H1 (cell line): ENCODE results near the gene ZNF469. TPM values are rescaled to one million over a fixed set of nuclear protein-coding genes. Genes with fewer than 3 reads are reported as not detected.

ENCODE experiments used
- CTCF ChIA-PET: fragments of 300-600 bp; sonication (Branson Sonifier 250); formaldehyde crosslinking; loops from one replicate; lab custom pipeline; 2021; ENCODE audit not compliant: partially characterized antibody; lab: Charles Lee
- POLR2A ChIA-PET: fragments of 300-600 bp; sonication (Branson Sonifier 250); formaldehyde crosslinking; loops from one replicate; lab custom pipeline; 2021; ENCODE audit warnings: inconsistent platforms; ENCODE audit not compliant: partially characterized antibody; lab: Charles Lee
- DNase-seq, 2 experiments: peaks; one replicate each; pipeline versions ENCODE4 v3.0.0 to v3.0.0-alpha.2; 2010 to 2022; ENCODE audit warnings: low spot score in 2 of 2, low read depth in 1 of 2, mixed read lengths in 1 of 2
- FAIRE-seq: peaks from 2 replicates; lab custom pipeline; 2011; peaks lifted over from hg19 to GRCh38; lab: Jason Lieb, UNC
- H2AFZ ChIP-seq: 2 replicates; pipeline ENCODE4 v1.8.1; 2012; ENCODE audit warnings: low read length, inconsistent platforms
- H2AK5ac ChIP-seq: 2 replicates; pipeline ENCODE4 v1.6.1; 2013; ENCODE audit warnings: low read depth, low read length
- H2BK120ac ChIP-seq: replicated peaks from 2 replicates; pipeline ENCODE3; 2013; ENCODE audit warnings: low read depth, low read length, inconsistent platforms
- H2BK12ac ChIP-seq: 2 replicates; pipeline ENCODE4 v1.6.1; 2013; ENCODE audit warnings: low read depth, low read length
- H2BK15ac ChIP-seq: 2 replicates; pipeline ENCODE4 v1.6.1; 2013; ENCODE audit warnings: low read length
- H2BK20ac ChIP-seq: 2 replicates; pipeline ENCODE4 v1.6.1; 2013; ENCODE audit warnings: low read length
- H2BK5ac ChIP-seq: 2 replicates; pipeline ENCODE4 v1.6.1; 2013; ENCODE audit warnings: low read depth, low read length
- H3K14ac ChIP-seq: 2 replicates; pipeline ENCODE4 v1.6.1; 2013; ENCODE audit warnings: inconsistent platforms; ENCODE audit not compliant: insufficient read length
- H3K18ac ChIP-seq: 2 replicates; pipeline ENCODE4 v1.6.1; 2013; ENCODE audit warnings: low read length; ENCODE audit errors: extremely low read depth
- H3K23ac ChIP-seq: 2 replicates; pipeline ENCODE4 v1.6.1; 2013; ENCODE audit warnings: inconsistent platforms; ENCODE audit not compliant: insufficient read length
- H3K23me2 ChIP-seq: 2 replicates; pipeline ENCODE4 v1.6.1; 2013; ENCODE audit warnings: low read depth, low read length
- H3K27ac ChIP-seq: 2 replicates; pipeline ENCODE4 v1.6.1; 2011; ENCODE audit warnings: low read depth, low read length, inconsistent platforms
- H3K27me3 ChIP-seq, 4 experiments: replicated peaks in 1 of 4; 1 replicate in 1 of 4; 2 replicates in 3 of 4; pipeline versions ENCODE4 v1.6.1 to v1.8.1; 2011 to 2013; ENCODE audit warnings: low read length in 3 of 4, mild to moderate bottlenecking in 3 of 4, inconsistent platforms in 2 of 4, mixed read lengths in 2 of 4, moderate library complexity in 1 of 4; ENCODE audit not compliant: control insufficient read depth in 3 of 4, insufficient read depth in 3 of 4; ENCODE audit errors: extremely low read depth in 1 of 4
- H3K36me3 ChIP-seq, 4 experiments: 2 replicates each; pipeline versions ENCODE4 v1.6.1 to v1.8.1; 2011 to 2013; ENCODE audit warnings: mild to moderate bottlenecking in 4 of 4, low read length in 3 of 4, moderate library complexity in 2 of 4, control low read depth in 1 of 4, inconsistent platforms in 1 of 4; ENCODE audit not compliant: insufficient read depth in 4 of 4, control insufficient read depth in 2 of 4
- H3K4ac ChIP-seq: replicated peaks from 2 replicates; pipeline ENCODE3; 2013; ENCODE audit warnings: low read length, low read depth, mixed read lengths, inconsistent platforms; ENCODE audit not compliant: insufficient read length
- H3K4me1 ChIP-seq, 4 experiments: replicated peaks in 1 of 4; 1 replicate in 1 of 4; 2 replicates in 3 of 4; pipeline versions ENCODE4 v1.6.1 to v1.8.1; 2011 to 2013; ENCODE audit warnings: low read length in 3 of 4, inconsistent platforms in 2 of 4, mixed read lengths in 1 of 4; ENCODE audit not compliant: insufficient read depth in 4 of 4, control insufficient read depth in 3 of 4
- H3K4me2 ChIP-seq, 2 experiments: 2 replicates each; pipeline versions ENCODE4 v1.6.1 to v1.8.1; 2011 to 2013; ENCODE audit warnings: low read depth in 2 of 2, low read length in 2 of 2, control low read depth in 1 of 2, inconsistent platforms in 1 of 2, mild to moderate bottlenecking in 1 of 2; ENCODE audit not compliant: insufficient read depth in 1 of 2
- H3K4me3 ChIP-seq, 4 experiments: fragments of 200-600, 300-600 bp in 1 of 4; sonication (generic), shearing (Covaris generic), sonication (Bioruptor Twin) in 1 of 4; 2 replicates each; pipeline versions ENCODE4 v1.5.1 to v1.8.1; 2011 to 2016; ENCODE audit warnings: low read length in 4 of 4, low read depth in 3 of 4, control low read depth in 2 of 4, inconsistent platforms in 2 of 4, mild to moderate bottlenecking in 2 of 4, mixed read lengths in 1 of 4, moderate library complexity in 1 of 4; ENCODE audit not compliant: insufficient read depth in 2 of 4; ENCODE audit errors: extremely low read depth in 1 of 4
- H3K56ac ChIP-seq: replicated peaks from 2 replicates; pipeline ENCODE3; 2013; ENCODE audit warnings: low read depth, mild to moderate bottlenecking, mixed read lengths, low read length, inconsistent platforms; ENCODE audit not compliant: insufficient read length
- H3K79me1 ChIP-seq: 2 replicates; pipeline ENCODE4 v1.6.1; 2013; ENCODE audit warnings: low read depth, low read length, control low read depth
- H3K79me2 ChIP-seq, 2 experiments: 2 replicates each; pipeline versions ENCODE4 v1.6.1 to v1.8.1; 2012 to 2013; ENCODE audit warnings: low read length in 2 of 2, mild to moderate bottlenecking in 2 of 2, inconsistent platforms in 1 of 2; ENCODE audit not compliant: insufficient read depth in 2 of 2, control insufficient read depth in 1 of 2
- H3K9ac ChIP-seq, 4 experiments: replicated peaks in 1 of 4; 1 replicate in 1 of 4; 2 replicates in 3 of 4; pipeline versions ENCODE4 v1.6.1 to v1.8.1; 2011 to 2013; ENCODE audit warnings: low read depth in 3 of 4, low read length in 3 of 4, control low read depth in 2 of 4, mild to moderate bottlenecking in 2 of 4, moderate library complexity in 2 of 4, inconsistent platforms in 1 of 4; ENCODE audit errors: extremely low read depth in 1 of 4
- H3K9me3 ChIP-seq, 2 experiments: 2 replicates each; pipeline versions ENCODE4 v1.6.1 to v1.8.1; 2012 to 2013; ENCODE audit warnings: mild to moderate bottlenecking in 2 of 2, moderate library complexity in 2 of 2, control low read depth in 1 of 2, inconsistent platforms in 1 of 2, low read depth in 1 of 2, low read length in 1 of 2, mixed read lengths in 1 of 2; ENCODE audit not compliant: insufficient read depth in 2 of 2
- H4K20me1 ChIP-seq, 2 experiments: replicated peaks in 1 of 2; 2 replicates each; pipeline versions ENCODE3 to v1.8.1; 2011 to 2013; ENCODE audit warnings: inconsistent platforms in 2 of 2, low read length in 2 of 2, mild to moderate bottlenecking in 1 of 2; ENCODE audit not compliant: insufficient read depth in 2 of 2, control insufficient read depth in 1 of 2
- H4K5ac ChIP-seq: 2 replicates; pipeline ENCODE4 v1.6.1; 2013; ENCODE audit warnings: low read length, low read depth, mixed read lengths, inconsistent platforms; ENCODE audit not compliant: insufficient read length
- H4K8ac ChIP-seq: 2 replicates; pipeline ENCODE4 v1.8.0; 2013; ENCODE audit warnings: mild to moderate bottlenecking, moderate library complexity, low read length, inconsistent platforms; ENCODE audit not compliant: insufficient read depth; ENCODE audit errors: extremely low read depth
- H4K91ac ChIP-seq: replicated peaks from 2 replicates; pipeline ENCODE3; 2013; ENCODE audit warnings: low read length, mixed read lengths, inconsistent platforms; ENCODE audit not compliant: insufficient read length
- BACH1 ChIP-seq: IDR thresholded peaks from 2 replicates; pipeline ENCODE4 v1.6.1; 2012; ENCODE audit warnings: low read length, improper control_type of control experiment
- CBX8 ChIP-seq: fragments of 300-800, 300-1000 bp; sonication (generic); IDR thresholded peaks from 2 replicates; pipeline ENCODE4 v1.7.1; 2016; ENCODE audit warnings: low read depth, low read length, borderline replicate concordance
- CTCF ChIP-seq, 3 experiments: IDR thresholded peaks; 1 replicate in 2 of 3; 2 replicates in 1 of 3; pipeline versions ENCODE4 v1.5.1 to v1.6.1; 2011; ENCODE audit warnings: low read length in 3 of 3, mild to moderate bottlenecking in 3 of 3, inconsistent platforms in 2 of 3, low read depth in 1 of 3, moderate library complexity in 1 of 3; ENCODE audit not compliant: insufficient read depth in 1 of 3; ENCODE audit errors: control extremely low read depth in 1 of 3
- E2F6 ChIP-seq: IDR thresholded peaks from 2 replicates; pipeline ENCODE4 v1.6.1; 2012; ENCODE audit warnings: inconsistent platforms
- POLR2AphosphoS5 ChIP-seq: IDR thresholded peaks from 2 replicates; pipeline ENCODE4 v1.6.1; 2011; ENCODE audit warnings: low read depth, low read length
- RBBP5 ChIP-seq: IDR thresholded peaks from 2 replicates; pipeline ENCODE4 v1.7.1; 2012; ENCODE audit warnings: low read depth, mild to moderate bottlenecking, inconsistent platforms, low read length, moderate library complexity, borderline replicate concordance
- RFX5 ChIP-seq: IDR thresholded peaks from 2 replicates; pipeline ENCODE4 v1.6.1; 2011; ENCODE audit warnings: low read depth, low read length, improper control_type of control experiment, borderline replicate concordance
- SIRT6 ChIP-seq: IDR thresholded peaks from one replicate; pipeline ENCODE4 v1.7.1; 2012; ENCODE audit warnings: low read length, inconsistent platforms
- SIX5 ChIP-seq: IDR thresholded peaks from 2 replicates; pipeline ENCODE4 v1.6.1; 2011; ENCODE audit warnings: mild to moderate bottlenecking, low read depth, low read length
- TAF7 ChIP-seq: optimal IDR thresholded peaks from 2 replicates; pipeline ENCODE3; 2011; ENCODE audit warnings: low read depth, mild to moderate bottlenecking, inconsistent platforms, low read length, moderate library complexity, borderline replicate concordance
- TEAD4 ChIP-seq: IDR thresholded peaks from 2 replicates; pipeline ENCODE4 v1.6.1; 2012; ENCODE audit warnings: low read depth, low read length, inconsistent platforms, mixed read lengths
- WGBS, 2 experiments: shearing (Covaris generic) in 1 of 2; methylation state at CpG; one replicate each; pipeline versions ENCODE4 v1.1.6 to v1.1.7; 2013 to 2015; ENCODE audit warnings: low lambda C conversion rate in 2 of 2, mixed read lengths in 2 of 2, inconsistent platforms in 1 of 2, low coverage in 1 of 2, missing lambda C conversion rate in 1 of 2; ENCODE audit not compliant: insufficient replicate concordance in 2 of 2, insufficient coverage in 1 of 2, insufficient read length in 1 of 2; ENCODE audit errors: extremely low coverage in 1 of 2, missing lambda C conversion rate in 1 of 2; 5-methylcytosine and 5-hydroxymethylcytosine counted together
- polyA plus RNA-seq, 7 experiments: library from polyadenylated mRNA; depleted of rRNA in 3 of 7; stranded (reverse) in 5 of 7; unstranded in 2 of 7; fragments of >200 nt in 5 of 7; fragments of 200-250 nt in 2 of 7; gene quantifications; 1 replicate in 5 of 7; 2 replicates in 1 of 7; 4 replicates in 1 of 7; pipeline versions ENCODE4 v1.2.1 to v1.2.3, GENCODE V29; 2011 to 2013; ENCODE audit warnings: missing spikeins in 2 of 7, mixed read lengths in 2 of 7
- total RNA-seq: library from RNA; stranded (reverse); fragmentation: NEBNext Ultra II Directional; extraction: Animal tissue kit (Norgen Biotek cat#: 25700); gene quantifications from 2 replicates; pipeline ENCODE4 v1.2.1, GENCODE V29; 2021

ZNF469 gene
- total and polyA plus RNA-seq, 2 of the 8 experiments (the other 6 are each of a cell fraction or from before 2014, with no cell fraction given), result 0.30 to 1.8 TPM

GRCh38 chr16:88407807-88408206, 25.0 kb downstream of the ZNF469 start:
- H3K9me3 ChIP-seq, result no peaks in the 10 kb centered on the region
- no peak overlapping the region for H2AFZ ChIP-seq
- H2BK20ac ChIP-seq, result no peak overlapping the region
- H3K27ac ChIP-seq, result no peak overlapping the region
- FAIRE-seq (no peak), DNase-seq (no peak)
- H3K18ac ChIP-seq, result no peak overlapping the region
- CTCF ChIA-PET, result interaction anchor here (0.6 to 1.5 kb wide), 6 partner anchors 12 to 274 kb away, joined by 3 to 6 read pairs (median 3); no protein-coding TSS in a partner anchor
- no peak overlapping the region for H2BK5ac ChIP-seq
- H3K14ac ChIP-seq, result no peak overlapping the region
- H3K23me2 ChIP-seq, result no peaks in the 10 kb centered on the region
- no peak overlapping the region for H3K9ac ChIP-seq
- 0 out of 2 replicates have a peak overlapping the region, but pooled peaks have one; percentile 4 for H2AK5ac ChIP-seq
- no peak overlapping the region for H4K8ac ChIP-seq
- H3K23ac ChIP-seq, result no peak overlapping the region
- no peak overlapping the region for H4K5ac ChIP-seq
- H3K4me3 ChIP-seq, result no peak overlapping the region
- no peaks in the 10 kb centered on the region for H3K79me1 ChIP-seq
- H3K79me2 ChIP-seq, result no peaks in the 10 kb centered on the region
- H3K4me2 ChIP-seq, result no peak overlapping the region
- H2BK120ac ChIP-seq, result no peak overlapping the region
- peaks cover 0 to 1% of the 10 kb centered on the region in 2 experiments for H4K20me1 ChIP-seq
- POLR2A ChIA-PET, result interaction anchor here (0.6 kb wide), 1 partner anchor 36 kb away, joined by 3 read pairs; no protein-coding TSS in a partner anchor
- no peaks in the 10 kb centered on the region for H3K27me3 ChIP-seq
- H4K91ac ChIP-seq, result no peak overlapping the region
- no peak overlapping the region for H2BK15ac ChIP-seq
- 96% methylated on average over 5 of the region's 5 CpGs; no CpG with 5 or more reads in 1 of the 2 experiments for WGBS, 2 experiments
- H3K36me3 ChIP-seq, result no peaks in the 10 kb centered on the region; a peak in 1 of 8 replicates
- no peak overlapping the region for H3K56ac ChIP-seq
- no peak overlapping the region for H3K4ac ChIP-seq
- no peaks in the 10 kb centered on the region for H3K4me1 ChIP-seq
- H2BK12ac ChIP-seq, result no peak overlapping the region
- TF ChIP-seq RFX5 (no peak), RBBP5 (no peak), E2F6 (no peak), POLR2AphosphoS5 (no peak), CBX8 (no peak), SIRT6 (no peak), TAF7 (no peak), BACH1 (no peak), TEAD4 (no peak), SIX5 (no peak), CTCF (IDR thresholded peaks at IDR 0.05; ENCODE audit: control extremely low read depth in 1 of 3, insufficient read depth in 1 of 3, low read depth in 1 of 3, low read length in 3 of 3) (no peak)
